Stimulated activated CD8-positive, alpha-beta memory T cell treated with anti-CD3 and anti-CD28 coated beads, Interleukin-7, amount 100 ng/mL, for 1 hour (primary cell): Measurements from ENCODE around the gene FBXO5.
A peak's percentile ranks its signal among the peaks of the same experiment; 100 is the strongest.
"Not testable (repeated sequence)": the region's sequence is repeated elsewhere in the genome, so short reads cannot be mapped to it uniquely, and the experiment has no call there.

ENCODE experiments used
- DNase-seq, 2 donors: peaks; one replicate each; pipeline ENCODE4 v3.0.0-alpha.2; 2020; ENCODE audit warnings: low read depth in 2 of 2

Gene FBXO5, protein sequence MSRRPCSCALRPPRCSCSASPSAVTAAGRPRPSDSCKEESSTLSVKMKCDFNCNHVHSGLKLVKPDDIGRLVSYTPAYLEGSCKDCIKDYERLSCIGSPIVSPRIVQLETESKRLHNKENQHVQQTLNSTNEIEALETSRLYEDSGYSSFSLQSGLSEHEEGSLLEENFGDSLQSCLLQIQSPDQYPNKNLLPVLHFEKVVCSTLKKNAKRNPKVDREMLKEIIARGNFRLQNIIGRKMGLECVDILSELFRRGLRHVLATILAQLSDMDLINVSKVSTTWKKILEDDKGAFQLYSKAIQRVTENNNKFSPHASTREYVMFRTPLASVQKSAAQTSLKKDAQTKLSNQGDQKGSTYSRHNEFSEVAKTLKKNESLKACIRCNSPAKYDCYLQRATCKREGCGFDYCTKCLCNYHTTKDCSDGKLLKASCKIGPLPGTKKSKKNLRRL

DNA sequence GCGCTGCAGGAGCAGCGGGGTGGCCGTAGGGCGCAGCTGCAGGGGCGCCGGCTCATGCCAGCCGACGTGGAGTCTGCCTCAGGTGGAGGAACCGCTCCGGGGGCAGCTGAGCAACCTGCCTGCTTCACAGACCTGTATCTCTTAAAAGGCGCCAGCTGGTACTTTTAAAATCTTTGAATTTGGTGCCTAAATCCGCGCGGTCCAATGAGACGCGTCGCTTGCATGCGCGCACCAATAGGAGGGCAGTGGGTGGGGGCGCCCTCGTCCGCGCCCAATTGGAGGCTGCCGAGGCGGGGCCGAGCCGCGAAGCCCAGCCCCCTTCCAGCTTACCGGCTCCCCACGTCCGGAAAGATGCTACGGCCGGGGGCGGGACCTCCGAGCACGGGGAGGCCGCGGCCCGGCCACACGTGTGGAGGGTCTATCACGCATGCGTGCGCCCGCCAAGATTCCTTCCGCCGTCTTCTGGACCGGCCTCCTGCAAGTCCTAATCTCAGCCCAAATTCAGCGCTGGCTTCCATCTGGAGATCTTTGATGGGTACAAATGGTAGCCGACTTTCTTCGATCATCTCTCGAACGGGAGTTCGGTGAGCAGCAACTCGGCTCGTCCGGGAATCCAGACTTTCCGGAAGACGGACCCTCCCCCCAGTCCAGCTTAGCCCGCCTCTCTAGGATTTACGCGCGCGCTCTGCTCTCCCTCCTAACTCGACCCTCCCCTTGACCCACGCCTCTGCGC is at the start of gene FBXO5:
FBXO5 (minus strand) TSS at position 138 of the 733 bp plus-strand sequence; CDS start at position 56, 82 bp downstream.
- DNase-seq: peak; percentile 93 to 95

DNA sequence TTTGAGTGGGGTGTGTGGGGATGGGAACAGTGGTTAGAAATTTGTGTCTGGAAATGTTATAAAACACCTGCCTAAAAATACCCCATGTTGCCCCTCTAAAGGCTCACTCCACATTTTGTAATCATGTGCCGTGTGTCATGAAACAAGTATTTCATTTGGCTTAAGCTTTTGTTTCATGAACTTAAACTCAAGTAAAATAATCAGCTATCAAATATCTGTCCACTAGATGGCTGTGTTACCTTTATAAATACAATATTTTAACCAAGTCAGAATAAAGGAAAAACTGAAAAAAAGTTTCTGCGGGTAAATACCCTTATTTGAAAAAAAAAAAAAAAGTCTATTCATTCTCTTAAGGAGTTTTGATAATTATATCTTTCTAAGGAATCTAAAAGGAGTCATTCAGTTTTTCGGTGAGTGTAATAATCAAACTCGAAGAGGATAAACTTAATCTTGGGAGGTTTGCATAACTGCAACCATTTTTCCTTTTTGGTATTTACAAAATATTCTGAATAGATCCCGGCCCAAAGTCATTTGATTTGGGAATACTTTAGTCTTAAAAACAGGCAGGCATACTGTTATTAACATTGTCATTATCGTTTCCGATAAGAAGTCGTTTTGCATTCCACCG is 49.5 kb upstream of the FBXO5 start:
- no peak for DNase-seq

DNA sequence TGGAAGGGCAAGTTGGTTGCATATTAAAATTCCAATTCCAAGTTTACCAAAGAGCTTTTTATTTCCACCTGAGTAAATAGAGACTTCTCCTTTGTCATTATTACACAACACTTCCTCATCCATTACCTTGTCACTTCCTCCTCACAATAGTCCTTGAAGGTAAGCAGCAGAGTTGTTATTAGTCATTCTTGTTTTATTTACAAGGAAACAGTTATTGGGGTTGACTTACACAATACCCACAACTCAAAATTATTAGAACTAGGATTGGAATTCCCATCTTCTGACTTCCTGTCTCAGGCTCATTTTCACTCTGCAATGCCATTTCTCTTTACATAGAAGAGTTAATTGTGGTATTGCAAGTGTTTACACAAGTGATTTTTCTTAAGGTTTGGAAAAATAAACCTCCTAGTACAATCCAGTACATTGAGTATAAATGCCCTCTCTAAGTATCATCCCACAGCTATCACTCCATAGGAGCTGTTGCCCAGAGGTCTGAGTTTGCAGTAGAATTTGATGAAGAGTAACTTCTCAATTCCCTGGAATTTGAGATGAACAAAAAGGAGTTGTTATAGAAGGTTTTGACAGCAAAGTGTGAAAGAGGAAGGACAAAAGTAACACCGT is 48.6 kb upstream of the FBXO5 start:
- no peak for DNase-seq

DNA sequence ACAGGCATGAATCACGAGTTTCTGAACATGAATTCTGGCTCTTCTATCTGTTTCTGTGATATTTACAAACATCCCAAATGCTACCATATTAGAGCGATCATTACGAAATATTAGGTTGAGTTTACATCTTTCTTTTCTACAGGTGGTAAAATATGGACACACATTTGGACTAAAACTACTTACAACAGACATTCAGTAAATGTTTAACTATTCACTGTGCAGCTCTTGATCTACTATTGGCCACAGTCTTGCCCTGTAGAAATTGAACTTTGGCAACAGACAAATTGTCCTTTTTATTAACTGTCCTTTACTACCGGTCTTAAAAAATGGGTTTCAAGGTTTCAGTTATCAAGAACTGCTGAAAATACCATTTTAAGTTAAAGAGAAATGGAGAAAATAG is 46.1 kb upstream of the FBXO5 start:
- no peak for DNase-seq

DNA sequence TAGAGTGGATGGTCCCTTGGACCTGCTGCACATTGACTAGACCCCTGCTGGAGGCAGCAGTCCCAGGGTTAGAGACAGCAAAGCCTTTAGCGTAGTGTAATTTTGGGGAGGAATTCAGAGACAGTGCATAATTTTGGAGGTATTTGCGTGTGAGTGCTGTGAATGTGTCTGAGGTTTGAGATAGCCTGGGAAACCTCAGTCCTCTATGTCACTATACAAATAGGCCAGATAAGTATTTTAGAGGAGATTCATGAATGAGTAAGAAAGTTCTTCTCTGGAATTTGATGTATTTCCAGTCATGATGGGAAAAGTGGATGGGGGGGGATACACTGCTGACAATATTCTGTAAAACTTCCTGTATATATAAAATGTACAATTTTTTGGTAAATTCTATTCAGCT is 45.4 kb upstream of the FBXO5 start:
- DNase-seq: no peak

DNA sequence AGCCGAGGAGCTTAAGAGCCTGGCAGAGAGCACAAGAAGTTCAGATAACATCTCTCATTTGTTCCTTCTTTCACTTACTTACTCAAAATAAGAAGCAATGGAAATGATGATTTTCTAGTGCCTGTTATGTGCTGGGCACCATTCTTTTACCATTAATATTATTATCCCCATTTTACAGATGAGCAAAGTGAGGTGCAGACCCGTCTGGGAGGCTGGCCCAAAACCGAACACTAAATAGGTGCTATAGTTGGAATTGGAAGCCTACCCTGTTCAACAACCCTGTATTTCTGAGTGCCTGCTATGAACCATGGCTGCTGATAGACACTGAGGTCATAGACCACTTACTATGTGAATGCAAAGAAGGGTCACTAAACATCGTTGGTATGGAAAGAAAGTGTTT is 44.6 kb upstream of the FBXO5 start:
- DNase-seq: no peak

DNA sequence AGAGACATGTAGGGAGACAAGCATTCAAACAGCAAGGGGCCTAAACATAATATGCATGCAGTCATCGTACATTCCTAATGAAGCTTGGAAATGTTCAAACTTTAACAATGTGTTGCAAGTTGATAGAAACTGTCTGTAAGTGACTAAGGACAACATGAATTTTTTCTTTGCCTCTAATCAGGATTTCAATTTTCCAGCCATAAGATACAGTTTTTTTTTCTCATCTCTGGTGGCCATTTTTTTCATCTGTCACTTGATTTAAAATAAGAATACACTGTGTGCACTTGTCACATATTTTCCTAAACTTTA is 41.8 kb upstream of the FBXO5 start:
- DNase-seq: no peak

DNA sequence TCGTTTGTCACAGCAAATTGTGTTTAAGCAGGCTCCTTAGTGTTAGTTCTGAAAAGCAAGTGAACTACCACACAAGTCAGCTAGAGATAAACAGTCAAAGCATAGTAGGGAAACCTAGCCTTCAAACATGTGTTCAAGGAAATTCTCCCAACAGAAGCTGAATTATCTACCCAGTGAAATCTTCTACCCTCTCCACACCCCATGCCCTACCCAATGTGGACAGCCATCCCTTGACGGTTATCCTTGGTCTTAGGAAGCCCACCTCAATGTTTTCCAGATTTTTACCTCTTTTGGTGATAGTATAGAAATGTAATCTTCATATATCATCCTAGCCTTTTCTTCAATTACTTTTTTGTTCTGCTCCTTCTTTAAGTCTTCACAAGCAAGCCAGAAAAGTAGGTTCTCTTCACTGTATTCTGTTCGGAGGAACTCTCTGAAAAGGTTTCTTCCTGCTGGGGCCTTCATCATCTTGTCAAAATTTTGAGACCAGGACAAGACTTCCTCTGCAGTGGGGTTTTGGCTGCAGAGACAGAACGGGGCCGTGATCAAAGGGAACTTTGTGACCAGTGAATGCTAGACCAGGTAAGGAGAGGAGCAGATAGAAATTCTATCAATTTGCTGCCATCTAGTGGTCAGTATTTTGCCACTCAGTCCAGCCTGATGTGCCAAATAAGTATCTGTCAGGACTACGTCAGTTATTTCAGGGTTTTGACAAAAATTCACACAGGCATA is 41.3 kb upstream of the FBXO5 start:
- no peak for DNase-seq

DNA sequence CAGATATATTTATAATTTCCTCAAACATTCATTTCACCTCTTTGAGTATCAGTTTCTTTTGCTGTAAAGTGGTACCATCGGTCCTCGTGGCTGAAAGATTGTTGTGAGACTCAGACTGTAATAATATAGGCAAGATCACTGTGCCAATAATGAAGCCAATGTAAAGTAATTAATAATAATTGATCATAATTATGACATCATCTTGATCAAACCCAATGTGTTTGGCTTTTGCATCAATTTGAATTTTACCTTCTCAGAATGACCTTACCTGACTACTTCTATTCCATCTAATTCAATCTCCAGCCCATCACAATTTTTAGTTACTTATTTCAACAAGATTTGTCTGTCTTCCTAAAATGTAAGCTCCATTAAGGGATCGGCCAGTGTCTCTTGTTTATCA is 35.5 kb upstream of the FBXO5 start:
- DNase-seq: no peak

DNA sequence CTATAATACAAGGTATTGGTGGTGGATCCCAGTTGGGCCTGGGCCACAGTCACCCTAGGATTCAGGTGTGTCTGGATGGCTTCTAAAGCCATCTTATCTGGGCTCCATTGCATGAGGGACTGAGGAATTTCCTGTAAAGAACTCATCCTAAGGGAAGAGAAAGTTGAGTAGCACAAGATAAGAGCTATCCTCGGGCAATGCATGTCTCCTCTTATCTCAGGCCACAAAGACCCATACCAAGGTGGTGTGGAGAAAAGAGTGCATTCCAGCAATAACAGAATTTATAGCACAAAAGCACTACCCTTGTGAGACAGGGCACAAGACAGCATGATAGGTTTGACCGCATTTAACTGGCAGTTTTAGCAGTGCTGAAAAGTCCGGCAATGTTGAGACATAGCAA is 34.0 kb upstream of the FBXO5 start:
- DNase-seq: no peak

DNA sequence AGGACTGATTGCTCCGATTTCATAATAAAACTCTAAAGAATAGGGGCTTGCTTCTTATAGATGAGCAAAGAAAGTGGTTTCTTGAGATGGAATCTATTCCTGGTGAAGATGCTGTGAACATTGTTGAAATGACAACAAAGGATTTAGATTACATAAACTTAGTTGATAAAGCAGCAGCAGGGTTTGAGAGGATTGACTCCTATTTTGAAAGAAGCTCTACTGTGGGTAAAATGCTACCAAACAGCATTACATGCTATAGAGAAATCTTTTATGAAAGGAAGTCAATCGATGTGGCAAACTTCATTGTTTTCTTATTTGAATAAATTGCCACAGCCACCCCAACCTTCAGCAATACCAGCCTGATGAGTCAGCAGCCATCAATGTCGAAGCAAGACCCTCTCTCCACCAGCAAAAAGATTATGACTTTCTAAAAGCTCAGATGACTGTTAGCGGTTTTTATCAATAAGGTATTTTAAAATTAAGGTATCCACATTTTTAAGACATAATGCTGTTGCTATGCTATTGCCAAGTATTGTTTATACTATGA is 32.3 kb upstream of the FBXO5 start:
- DNase-seq: no peak

DNA sequence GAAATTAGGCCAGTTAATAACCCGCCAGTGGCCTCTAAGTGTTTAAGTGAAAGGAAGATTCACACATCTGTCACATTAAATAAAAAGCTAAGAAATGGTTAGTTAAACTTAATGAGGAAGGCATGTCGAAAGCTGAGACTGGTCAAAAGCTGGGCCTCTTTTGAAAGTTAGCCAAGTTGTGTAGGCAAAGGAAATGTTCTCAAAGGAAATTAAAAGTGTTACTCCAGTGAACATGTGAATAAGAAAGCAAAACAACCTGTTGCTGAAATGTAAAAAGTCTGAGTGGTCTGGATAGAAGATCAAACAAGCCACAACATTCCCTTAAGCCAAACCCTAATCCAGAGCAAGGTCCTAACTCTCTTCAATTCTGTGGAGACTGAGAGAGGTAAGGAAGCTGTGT is 30.6 kb upstream of the FBXO5 start:
- DNase-seq: no peak

DNA sequence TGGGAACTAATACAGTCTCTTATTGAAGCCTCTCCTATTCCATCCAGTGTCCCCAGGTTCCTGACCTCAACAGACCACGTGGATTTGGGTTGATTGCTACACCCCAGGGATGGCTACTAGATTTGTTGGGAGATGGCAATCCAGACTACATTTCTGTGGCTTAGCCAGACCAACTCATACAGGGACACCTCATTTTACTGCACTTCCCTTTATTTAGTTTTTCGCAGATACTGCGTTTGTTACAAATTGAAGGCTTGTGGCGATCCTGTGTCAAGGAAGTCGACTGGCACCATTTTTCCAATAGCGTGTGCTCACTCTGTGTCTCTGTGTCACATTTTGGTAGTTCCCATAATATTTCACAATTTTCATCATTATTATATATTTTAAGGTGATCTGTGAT is 30.0 kb upstream of the FBXO5 start:
- DNase-seq: no peak

DNA sequence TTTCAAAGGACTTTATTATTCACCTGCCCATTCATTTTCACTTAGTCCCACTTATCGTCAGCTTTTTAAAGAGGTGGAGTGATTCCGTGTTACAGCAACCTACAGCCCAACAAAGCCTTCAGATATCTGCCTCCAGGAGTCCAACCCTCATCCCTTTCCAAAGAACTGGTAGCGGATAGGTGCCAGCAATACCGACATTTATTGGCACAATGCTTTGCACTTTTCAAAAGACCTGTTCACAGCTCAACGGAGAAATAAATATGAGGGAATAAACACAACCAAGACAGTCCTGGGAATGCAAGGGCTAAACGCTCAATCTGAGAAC is 20.5 kb upstream of the FBXO5 start:
- no peak for DNase-seq

DNA sequence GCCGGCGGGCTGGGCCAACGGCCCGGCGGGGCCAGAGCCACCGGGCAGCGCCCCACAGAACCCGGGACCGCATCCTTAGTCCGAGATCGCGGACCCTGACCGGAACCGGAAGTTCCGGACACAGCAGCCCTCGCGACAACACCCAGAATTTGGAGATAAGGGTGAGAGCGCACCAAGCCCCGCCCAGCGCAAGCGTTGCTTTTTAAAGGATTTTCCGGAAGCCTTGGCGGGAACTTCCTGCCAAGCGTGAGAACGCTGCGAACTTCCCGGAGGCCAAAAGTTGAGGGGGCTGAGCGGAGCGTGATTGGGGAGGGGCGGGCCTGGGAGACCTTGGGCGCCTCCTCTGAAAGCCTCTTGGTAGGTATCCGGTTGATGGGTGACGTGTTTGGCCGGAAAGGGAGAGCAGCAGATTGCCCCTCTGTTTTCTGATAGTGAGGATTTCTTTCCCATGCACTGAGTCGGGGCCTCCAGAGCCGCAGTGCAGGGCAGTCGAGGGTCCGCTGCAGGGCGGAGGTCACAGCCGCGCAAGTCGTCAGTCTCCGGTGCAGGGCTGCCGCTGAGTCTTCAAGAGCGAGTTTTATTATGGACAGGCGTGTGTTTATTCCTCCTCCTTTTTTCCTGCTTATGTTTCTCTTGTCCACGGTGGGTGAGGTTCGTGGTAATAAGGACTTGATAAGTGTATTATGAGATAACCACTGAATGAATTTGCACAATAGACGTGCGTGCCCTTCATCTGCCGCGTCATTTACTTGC is 19.9 kb upstream of the FBXO5 start, which contains the start of gene MTRF1L:
MTRF1L (minus strand) TSS at position 97 of the 753 bp plus-strand sequence; CDS start at position 73, 24 bp downstream.
- DNase-seq: peak; percentile 63 to 70

DNA sequence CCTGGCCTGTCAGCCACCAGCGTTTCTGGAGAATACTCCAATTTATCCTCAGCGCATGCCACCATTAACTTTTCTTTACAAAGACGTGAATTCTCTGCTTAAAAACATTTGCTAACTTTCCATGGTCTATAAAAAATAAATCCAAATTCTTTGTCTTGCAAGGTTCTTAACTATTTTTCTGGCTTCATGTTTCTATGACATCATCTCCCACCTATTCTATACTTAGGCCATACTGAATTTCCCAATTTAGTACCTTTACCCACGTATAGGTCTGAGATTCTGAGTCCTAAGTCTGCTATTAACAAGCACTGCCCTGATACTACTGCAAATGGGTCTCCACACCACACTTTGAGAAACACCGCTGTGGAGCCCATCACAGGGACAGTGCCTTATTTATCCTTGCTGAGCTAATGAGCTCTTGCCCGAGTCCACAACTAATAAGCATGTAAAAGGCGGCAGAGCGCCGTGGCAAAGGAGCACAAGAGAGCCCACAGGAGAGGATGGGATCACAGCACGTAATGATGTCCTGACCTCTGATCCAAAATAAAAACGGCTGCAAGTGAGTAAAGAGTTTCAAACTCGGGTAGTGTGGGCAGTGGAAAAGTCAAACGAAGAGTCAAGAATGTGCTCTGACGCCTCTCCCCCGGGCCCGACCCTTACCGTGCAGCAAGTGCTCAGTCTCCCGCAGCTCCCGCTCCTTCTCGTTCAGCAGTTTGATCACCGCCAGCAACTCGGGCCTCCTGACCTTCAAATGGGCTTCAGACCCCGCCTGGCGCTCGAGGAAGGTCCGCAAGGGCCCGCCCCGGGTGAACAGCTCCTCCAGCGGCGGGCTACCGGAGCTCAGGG is 19.1 kb upstream of the FBXO5 start:
- no peak for DNase-seq

DNA sequence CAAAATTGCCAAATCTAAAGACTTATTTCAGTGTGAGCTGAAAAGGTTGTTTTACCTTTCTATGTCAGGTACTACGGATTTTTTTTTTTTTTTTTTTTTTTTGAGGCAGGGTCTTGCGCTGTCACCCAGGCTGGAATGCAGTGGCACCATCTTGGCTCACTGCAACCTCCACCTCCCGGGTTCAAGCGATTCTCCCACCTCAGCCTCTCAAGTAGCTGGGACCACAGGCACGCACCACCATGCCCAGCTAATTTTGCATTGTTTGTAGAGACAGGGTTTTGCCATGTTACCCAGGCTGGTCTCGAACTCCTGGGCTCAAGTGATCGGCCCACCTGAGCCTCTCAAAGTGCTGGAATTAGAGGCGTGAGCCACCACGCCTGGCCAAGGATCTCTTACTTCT is 17.9 kb upstream of the FBXO5 start:
- DNase-seq: not testable (repeated sequence)

DNA sequence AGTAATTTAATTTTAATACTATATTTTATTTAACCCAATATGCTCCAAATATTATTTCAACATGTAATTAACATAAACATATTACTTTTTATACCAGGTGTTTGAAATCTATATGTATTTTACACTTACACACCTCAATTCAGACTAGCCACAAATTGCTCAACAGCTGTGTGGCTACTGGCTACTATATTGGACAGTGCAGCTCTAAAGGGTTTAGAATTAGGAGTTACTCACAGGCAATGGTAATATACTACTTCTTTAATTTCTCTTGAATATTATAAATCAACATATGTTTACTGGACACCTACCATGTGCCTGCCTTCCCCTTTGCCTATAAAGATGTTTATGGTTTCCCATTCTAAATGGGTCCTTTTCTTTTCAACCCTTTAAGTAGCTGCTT is 17.4 kb upstream of the FBXO5 start:
- DNase-seq: no peak

DNA sequence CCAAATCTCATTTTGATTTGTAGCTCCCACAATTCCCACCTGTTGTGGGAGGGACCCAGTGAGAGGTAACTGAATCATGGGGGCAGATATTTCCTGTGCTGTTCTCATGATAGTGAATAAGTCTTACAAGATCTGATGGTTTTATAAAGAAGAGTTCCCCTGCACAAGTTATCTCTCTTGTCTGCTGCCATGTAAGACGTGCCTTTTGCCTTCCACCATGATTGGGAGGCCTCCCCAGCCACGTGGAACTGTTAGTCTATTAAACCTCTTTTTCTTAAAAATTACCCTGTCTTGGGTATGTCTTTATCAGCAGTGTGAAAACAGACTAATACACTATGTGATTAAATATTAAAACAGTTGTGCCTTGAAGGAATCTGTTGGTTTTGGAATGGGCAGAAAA is 16.7 kb upstream of the FBXO5 start:
- not testable (repeated sequence) for DNase-seq

DNA sequence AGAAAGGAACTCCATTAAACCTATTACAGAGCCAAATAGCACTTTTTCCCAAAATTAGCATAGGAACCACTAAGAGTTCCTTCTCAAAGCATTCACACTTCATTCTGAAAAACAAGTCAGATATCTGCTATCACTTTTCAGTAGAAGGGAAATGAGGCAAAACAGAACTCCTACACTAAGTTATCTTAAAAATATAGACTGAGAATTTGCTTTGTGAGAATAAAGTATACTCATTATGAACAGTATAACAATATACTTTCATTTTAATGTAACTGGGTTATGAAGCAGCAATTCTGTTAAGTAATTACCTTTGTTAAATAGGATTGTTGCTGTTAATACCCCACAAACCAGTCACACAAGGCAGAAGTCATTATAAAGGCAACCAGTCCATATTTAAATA is 11.0 kb upstream of the FBXO5 start:
- no peak for DNase-seq
